SK-N-MC (cell line): ENCODE results near the gene ARV1.

Experiments
- EZH2 ChIP-seq: fragments of 200-600 bp; sonication (generic); IDR thresholded peaks from one replicate; pipeline ENCODE4 v1.6.1; 2017; ENCODE audit warnings: antibody characterized with exemption
- FOXP2 ChIP-seq: optimal IDR thresholded peaks from 2 replicates; pipeline ENCODE3; 2011; ENCODE audit warnings: mild to moderate bottlenecking, moderate library complexity; ENCODE audit not compliant: insufficient read depth; ENCODE audit errors: extremely low read length, control extremely low read depth
- POLR2AphosphoS5 ChIP-seq: IDR thresholded peaks from 2 replicates; pipeline ENCODE4 v1.6.1; 2012; ENCODE audit warnings: mild to moderate bottlenecking, low read depth, low read length, borderline replicate concordance

DNA sequence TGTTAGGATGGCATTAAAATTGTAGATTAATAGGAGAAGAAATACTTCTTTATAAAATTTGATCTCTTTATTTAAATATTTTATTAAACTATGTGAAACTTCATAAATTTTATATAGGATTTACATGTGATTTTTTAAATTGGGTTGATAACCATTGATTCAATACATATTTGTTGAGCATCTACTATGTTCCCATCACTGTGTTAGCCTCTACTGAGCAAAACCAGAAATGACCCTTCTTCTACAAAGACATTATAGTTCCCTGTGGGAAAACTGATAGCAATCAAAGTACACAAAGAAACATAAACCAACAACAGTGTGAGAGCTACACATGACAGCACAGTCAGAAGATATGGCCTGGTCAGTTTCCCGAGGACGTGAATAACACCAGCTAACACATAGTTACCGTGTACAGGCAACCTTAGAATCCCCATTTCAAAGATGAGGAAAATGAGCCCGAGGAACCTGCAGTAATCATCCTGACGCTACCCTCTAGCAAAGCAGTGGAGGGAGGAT lies 12.5 kb upstream of the ARV1 start:
- TF ChIP-seq FOXP2, result no peak
- no peak for TF ChIP-seq EZH2
- no peak for TF ChIP-seq POLR2AphosphoS5
